HepG2 (cell line): Measurements from ENCODE around the gene ZNF213. TPM values are rescaled to one million over a fixed set of nuclear protein-coding genes. Genes with fewer than 3 reads are reported as not detected.
A peak's percentile ranks its signal among the peaks of the same experiment; 100 is the strongest.

Source experiments
- ATAC-seq: fragments of 200-7000 bp; cut with Tn5 transposase; 3 replicates; pipeline ENCODE4 v1.9.1; 2020; ENCODE audit warnings: mild to moderate bottlenecking, moderate library complexity
- BruUV-seq: library from RNA; stranded (reverse); fragments of 400-500 nt; replicated peaks from 2 replicates; lab custom pipeline; 2021; lab: Mats Ljungman, UMichigan
- CTCF ChIA-PET: fragments of 300-600 bp; formaldehyde crosslinking; extraction: SDS; loops from one replicate; lab custom pipeline; 2021; ENCODE audit warnings: low total read pairs, inconsistent platforms, low intra/inter-chr PET ratio; lab: Yijun Ruan, JAX
- POLR2A ChIA-PET: fragments of 350-600 bp; sonication (Branson Sonifier 250); formaldehyde crosslinking; loops from one replicate; lab custom pipeline; 2020; ENCODE audit warnings: antibody characterized with exemption, inconsistent platforms; lab: Yijun Ruan, JAX
- DNase-seq: peaks from one replicate; pipeline ENCODE4 v3.0.0-alpha.2; 2015; ENCODE audit warnings: low spot score
- FAIRE-seq: peaks from 3 replicates; lab custom pipeline; 2011; peaks lifted over from hg19 to GRCh38; lab: Jason Lieb, UNC
- H2AFZ ChIP-seq: one replicate; pipeline ENCODE4 v1.6.1; 2011; ENCODE audit warnings: low read length, inconsistent platforms
- H3K27ac ChIP-seq: fragments of 300-600 bp; 3 replicates; pipeline ENCODE4 v1.8.0; 2011; ENCODE audit warnings: mixed run types, mild to moderate bottlenecking, mixed read lengths, low read length, inconsistent platforms; ENCODE audit not compliant: insufficient read depth; ENCODE audit errors: extremely low read length
- H3K27me3 ChIP-seq, 2 experiments: fragments of 200-600 bp in 1 of 2; 2 replicates in 1 of 2; 3 replicates in 1 of 2; pipeline versions ENCODE4 v1.6.0 to v1.8.0; 2011; ENCODE audit warnings: low read length in 2 of 2, mild to moderate bottlenecking in 2 of 2, moderate library complexity in 2 of 2, inconsistent platforms in 1 of 2; ENCODE audit not compliant: insufficient read depth in 2 of 2, control insufficient read depth in 1 of 2
- H3K36me3 ChIP-seq, 2 experiments: fragments of 200-600 bp in 1 of 2; replicated peaks in 1 of 2; 2 replicates in 1 of 2; 3 replicates in 1 of 2; pipeline versions ENCODE4 v1.5.1 to v1.8.0; 2011; ENCODE audit warnings: low read length in 2 of 2, inconsistent platforms in 1 of 2; ENCODE audit not compliant: insufficient read depth in 2 of 2, control insufficient read depth in 1 of 2
- H3K4me1 ChIP-seq: 2 replicates; pipeline ENCODE4 v1.5.1; 2012; ENCODE audit warnings: low read length, inconsistent platforms; ENCODE audit not compliant: insufficient read depth
- H3K4me2 ChIP-seq: 2 replicates; pipeline ENCODE4 v1.6.0; 2011; ENCODE audit warnings: low read depth, low read length, inconsistent platforms
- H3K4me3 ChIP-seq, 3 experiments: fragments of 200-600 bp in 1 of 3; sonication (generic), shearing (Covaris generic) in 1 of 3; replicated peaks in 1 of 3; 2 replicates each; pipeline ENCODE4 v1.5.1; 2011 to 2016; ENCODE audit warnings: low read length in 3 of 3, inconsistent platforms in 2 of 3, low read depth in 2 of 3, mild to moderate bottlenecking in 2 of 3, control low read depth in 1 of 3, mixed read lengths in 1 of 3; ENCODE audit not compliant: insufficient read depth in 1 of 3
- H3K79me2 ChIP-seq: one replicate; pipeline ENCODE4 v1.6.1; 2011; ENCODE audit warnings: low read length, inconsistent platforms; ENCODE audit not compliant: insufficient read depth
- H3K9ac ChIP-seq: 2 replicates; pipeline ENCODE4 v1.6.0; 2011; ENCODE audit warnings: mild to moderate bottlenecking, low read depth, low read length, inconsistent platforms; ENCODE audit not compliant: insufficient read depth
- H3K9me3 ChIP-seq: 2 replicates; pipeline ENCODE4 v1.5.1; 2012; ENCODE audit warnings: mild to moderate bottlenecking, low read length
- H4K20me1 ChIP-seq: 2 replicates; pipeline ENCODE4 v1.6.0; 2011; ENCODE audit warnings: inconsistent platforms, mild to moderate bottlenecking, low read length, moderate library complexity; ENCODE audit not compliant: insufficient read depth
- GABPB1 ChIP-seq: IDR thresholded peaks from 2 replicates; pipeline ENCODE4 v1.6.1; 2016; ENCODE audit warnings: mild to moderate bottlenecking, missing genetic modification reagents, moderate library complexity, missing compliant biosample characterization
- PAF1 ChIP-seq: IDR thresholded peaks from 2 replicates; pipeline ENCODE4 v1.6.1; 2016; ENCODE audit warnings: missing genetic modification reagents, missing compliant biosample characterization
- PRPF4 ChIP-seq: fragments of 200-400 bp; formaldehyde crosslinking; IDR thresholded peaks from 2 replicates; pipeline ENCODE4 v1.6.1; 2016; ENCODE audit warnings: low read length, low read depth; ENCODE audit not compliant: poor library complexity, severe bottlenecking
- THAP8 ChIP-seq: sonication (generic); formaldehyde crosslinking; IDR thresholded peaks from 2 replicates; pipeline ENCODE4 v1.5.1; 2020; ENCODE audit warnings: missing genetic modification reagents, mild to moderate bottlenecking, borderline replicate concordance
- TRAFD1 ChIP-seq: sonication (generic); formaldehyde crosslinking; IDR thresholded peaks from 2 replicates; pipeline ENCODE4 v1.5.1; 2020; ENCODE audit warnings: missing genetic modification reagents, mild to moderate bottlenecking, borderline replicate concordance
- ZMYM2 ChIP-seq: sonication (generic); formaldehyde crosslinking; IDR thresholded peaks from 2 replicates; pipeline ENCODE4 v1.8.0; 2022; ENCODE audit warnings: mild to moderate bottlenecking, missing genetic modification reagents
- ZNF44 ChIP-seq: sonication (generic); formaldehyde crosslinking; IDR thresholded peaks from 2 replicates; pipeline ENCODE4 v1.5.1; 2020; ENCODE audit warnings: mild to moderate bottlenecking, missing genetic modification reagents
- ZNF574 ChIP-seq: sonication (generic); formaldehyde crosslinking; IDR thresholded peaks from 2 replicates; pipeline ENCODE4 v1.4.0; 2020; ENCODE audit warnings: missing genetic modification reagents
- ZNF687 ChIP-seq: sonication (generic); formaldehyde crosslinking; IDR thresholded peaks from 2 replicates; pipeline ENCODE4 v1.5.1; 2020; ENCODE audit warnings: mild to moderate bottlenecking, missing genetic modification reagents, moderate library complexity
- ZNF839 ChIP-seq: sonication (generic); formaldehyde crosslinking; IDR thresholded peaks from 2 replicates; pipeline ENCODE4 v1.4.0; 2020; ENCODE audit warnings: missing genetic modification reagents, mild to moderate bottlenecking, borderline replicate concordance
- ZSCAN9 ChIP-seq: IDR thresholded peaks from 2 replicates; pipeline ENCODE4 v1.6.1; 2016; ENCODE audit warnings: borderline replicate concordance
- WGBS: methylation state at CpG from one replicate; pipeline ENCODE4 v1.1.6; 2017; ENCODE audit warnings: low lambda C conversion rate; 5-methylcytosine and 5-hydroxymethylcytosine counted together
- in situ Hi-C: cut with HindIII; loops from 2 replicates; pipeline ENCODE4 v1.10.0; 2017; ENCODE audit warnings: low pct_unique_long_range_greater_than_20kb; ENCODE audit not compliant: extremely low pct_ligation_motif_present
- intact Hi-C: fragments of 100-400 bp; cut with micrococcal nuclease; formaldehyde crosslinking; loops from one replicate; pipeline ENCODE4 v1.10.0; 2022; ENCODE audit not compliant: unreplicated experiment
- polyA plus RNA-seq, 8 experiments: library from polyadenylated mRNA; depleted of rRNA in 3 of 8; stranded (reverse) in 7 of 8; unstranded in 1 of 8; fragments of >200 nt; fragmentation: Illumina TruSeq in 4 of 8; extraction: Trizol in 4 of 8; gene quantifications; 2 replicates each; pipeline versions ENCODE4 v1.2.1 to v1.2.3, GENCODE V29; 2011 to 2016; ENCODE audit warnings: low read depth in 4 of 8, missing spikeins in 1 of 8, mixed read lengths in 1 of 8; ENCODE audit not compliant: insufficient read depth in 1 of 8
- total RNA-seq, 5 experiments: library from RNA; depleted of rRNA; stranded (reverse); fragments of >200 nt; fragmentation: Illumina TruSeq; extraction: Trizol; gene quantifications; 2 replicates each; pipeline ENCODE4 v1.2.3, GENCODE V29; 2016; ENCODE audit warnings: low read depth in 1 of 5

Gene ZNF213
- total and polyA plus RNA-seq, 2 of the 13 experiments (the other 11 are each of a cell fraction or from before 2014, with no cell fraction given), result 0.59 to 0.97 TPM

- TF ChIP-seq ZNF687 (CRISPR knock-in tag), result 0 out of 2 replicates have a peak, but pooled peaks have one; percentile 10
- no peak for TF ChIP-seq ZSCAN9 (CRISPR knock-in tag)
- no peak for TF ChIP-seq ZNF839
- 0 out of 2 replicates have a peak, but pooled peaks have one; percentile 3 for TF ChIP-seq ZMYM2
- TF ChIP-seq GABPB1 (CRISPR knock-in tag), result no peak
Observed at GRCh38 chr16:3112881-3113574, 21.8 kb upstream of the ZNF213 start (continued).

GRCh38 chr16:3113765-3114479, 20.9 kb upstream of the ZNF213 start:
- H3K79me2 ChIP-seq, result peaks cover 11% of the 10 kb centered on the region
- no peak for FAIRE-seq
- peak overlapping the region; percentile 88 for H3K4me2 ChIP-seq
- no peak overlapping the region for H3K27ac ChIP-seq
- intact Hi-C loops, result no loop called here
- no peak for DNase-seq
- peak overlapping the region; percentile 82; the same call in 1 of the 2 replicates for H3K9ac ChIP-seq
- H3K36me3 ChIP-seq, result peaks cover 4 to 9% of the 10 kb centered on the region in 2 experiments; a peak in 4 of 5 replicates
- H2AFZ ChIP-seq, result no peak overlapping the region
- ChIA-PET CTCF (no interaction called here), POLR2A (interaction anchor here (0.8 to 1.9 kb wide), 2 partner anchors 16 to 55 kb away, joined by 3 to 10 read pairs; no protein-coding TSS in a partner anchor)
- BruUV-seq, result no TSS peak
- peak overlapping the region; percentile 77 to 98 (median 81) for H3K4me3 ChIP-seq
- 72% methylated on average over 14 of the region's 17 CpGs for WGBS
- H4K20me1 ChIP-seq, result no peaks in the 10 kb centered on the region
- H3K9me3 ChIP-seq, result no peaks in the 10 kb centered on the region
- ATAC-seq, result no peak
- no peaks in the 10 kb centered on the region for H3K27me3 ChIP-seq
- in situ Hi-C loops, result no loop called here
- H3K4me1 ChIP-seq, result peaks cover 24% of the 10 kb centered on the region
- TF ChIP-seq ZNF44 (CRISPR knock-in tag) (no peak), THAP8 (CRISPR knock-in tag) (no peak), PRPF4 (no peak), ZNF574 (CRISPR knock-in tag) (0 out of 2 replicates have a peak, but pooled peaks have one; percentile 21), PAF1 (CRISPR knock-in tag) (no peak), TRAFD1 (CRISPR knock-in tag) (no peak)
